Adipocyte (in vitro differentiated cells): ENCODE data around the gene TMEM247.
"Not testable (repeated sequence)": the region's sequence is repeated elsewhere in the genome, so short reads cannot be mapped to it uniquely, and the experiment has no call there.

Source experiments
- DNase-seq: peaks from one replicate; pipeline ENCODE4 v3.0.0-alpha.2; 2015; ENCODE audit warnings: low read depth
- H3K27me3 ChIP-seq: replicated peaks from 2 replicates; pipeline ENCODE4 v1.7.0; 2013; ENCODE audit warnings: mild to moderate bottlenecking, low read length, moderate library complexity; ENCODE audit not compliant: control insufficient read depth, insufficient read depth
- H3K36me3 ChIP-seq: 2 replicates; pipeline ENCODE4 v1.7.0; 2013; ENCODE audit warnings: low read length, mild to moderate bottlenecking, moderate library complexity; ENCODE audit not compliant: control insufficient read depth, insufficient read depth, severe bottlenecking
- H3K4me1 ChIP-seq: 2 replicates; pipeline ENCODE4 v1.7.0; 2013; ENCODE audit warnings: mild to moderate bottlenecking, low read length, moderate library complexity; ENCODE audit not compliant: control insufficient read depth, insufficient read depth
- H3K4me3 ChIP-seq: 2 replicates; pipeline ENCODE4 v1.7.0; 2013; ENCODE audit warnings: mild to moderate bottlenecking, low read length, moderate library complexity
- H3K9ac ChIP-seq: 2 replicates; pipeline ENCODE4 v1.7.0; 2013; ENCODE audit warnings: mild to moderate bottlenecking, low read length, moderate library complexity
- H3K9me3 ChIP-seq: 2 replicates; pipeline ENCODE4 v1.7.0; 2013; ENCODE audit warnings: mild to moderate bottlenecking, low read length, moderate library complexity; ENCODE audit not compliant: control insufficient read depth

Gene TMEM247

DNA sequence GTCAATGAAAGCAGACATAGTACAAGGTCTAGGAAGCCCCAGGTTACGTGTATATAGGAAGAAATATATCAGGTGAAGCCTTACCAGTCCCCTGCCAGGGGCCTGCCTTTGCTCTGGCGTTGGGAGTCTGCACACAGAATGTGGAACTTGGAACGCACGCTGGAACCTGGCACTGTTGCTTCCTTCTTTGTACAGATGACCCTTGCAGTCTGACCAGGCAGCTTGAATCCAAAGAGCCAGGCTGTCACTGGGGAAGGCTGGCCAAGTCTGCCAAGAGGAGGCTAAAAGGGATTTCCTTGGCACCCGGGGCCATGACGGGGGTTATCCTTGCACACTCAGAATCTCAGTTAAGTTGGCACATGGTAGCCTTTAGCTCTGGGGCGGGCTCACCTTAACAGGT lies 39.5 kb downstream of the TMEM247 start:
- Histone ChIP-seq H3K9ac (no peak overlapping the region), H3K36me3 (no peaks in the 10 kb centered on the region), H3K9me3 (peaks cover 36% of the 10 kb centered on the region), H3K4me3 (no peak overlapping the region), H3K4me1 (peaks cover 13% of the 10 kb centered on the region), H3K27me3 (no peaks in the 10 kb centered on the region)
- no peak for DNase-seq

DNA sequence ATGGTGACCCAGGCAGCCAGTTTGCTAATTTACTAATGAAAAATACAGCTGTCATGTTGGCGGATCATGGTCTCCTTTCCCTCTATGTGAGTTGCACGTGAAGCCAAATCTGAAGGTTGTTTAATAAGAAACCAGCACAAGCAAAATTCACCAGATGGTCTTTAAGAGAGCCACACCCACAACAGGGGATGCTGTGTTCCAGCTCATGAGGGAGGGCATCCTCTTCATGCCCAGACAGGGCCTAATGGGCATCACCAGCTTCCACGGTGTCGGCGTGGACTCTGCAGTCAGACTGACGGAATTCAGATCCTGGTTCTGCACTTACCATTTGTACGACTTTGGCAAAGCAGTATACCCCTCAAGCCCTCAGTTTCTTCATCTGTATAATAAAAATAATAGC lies 39.9 kb downstream of the TMEM247 start:
- no peaks in the 10 kb centered on the region for H3K36me3 ChIP-seq
- peaks cover 34% of the 10 kb centered on the region for H3K9me3 ChIP-seq
- no peaks in the 10 kb centered on the region for H3K27me3 ChIP-seq
- no peak overlapping the region for H3K9ac ChIP-seq
- peaks cover 13% of the 10 kb centered on the region for H3K4me1 ChIP-seq
- no peak overlapping the region for H3K4me3 ChIP-seq
- DNase-seq: no peak

DNA sequence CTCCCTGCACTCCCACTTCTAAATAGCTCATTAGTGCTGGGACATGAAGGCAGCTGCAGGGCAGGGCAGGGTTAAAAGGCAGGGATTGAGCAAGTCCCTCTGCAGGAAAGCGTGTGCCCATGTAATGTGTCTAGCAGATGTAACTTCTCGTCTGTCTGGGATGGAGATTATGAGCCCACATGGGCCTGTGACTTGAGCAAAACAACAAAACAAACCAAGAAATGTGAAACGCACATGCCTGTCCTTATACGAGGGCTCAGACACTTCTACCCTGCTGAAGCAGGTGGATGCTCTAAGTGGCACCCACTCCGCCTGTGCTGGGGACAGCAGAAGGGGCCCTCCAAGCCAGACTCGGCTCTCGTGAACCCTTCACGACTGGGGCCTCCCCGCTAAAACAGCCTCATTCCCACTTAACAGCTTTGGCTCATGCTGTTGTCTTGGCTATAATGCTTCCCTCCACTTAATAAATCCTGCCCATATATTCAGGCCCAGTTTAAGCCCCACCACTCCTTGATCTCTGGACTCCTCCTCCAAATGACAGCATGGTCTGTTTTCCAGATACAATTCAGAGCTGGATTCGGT lies 40.9 kb downstream of the TMEM247 start:
- H3K9me3 ChIP-seq: peaks cover 25% of the 10 kb centered on the region
- H3K27me3 ChIP-seq: no peaks in the 10 kb centered on the region
- H3K36me3 ChIP-seq: no peaks in the 10 kb centered on the region
- no peak overlapping the region for H3K9ac ChIP-seq
- no peak overlapping the region for H3K4me3 ChIP-seq
- peaks cover 13% of the 10 kb centered on the region for H3K4me1 ChIP-seq
- no peak for DNase-seq

DNA sequence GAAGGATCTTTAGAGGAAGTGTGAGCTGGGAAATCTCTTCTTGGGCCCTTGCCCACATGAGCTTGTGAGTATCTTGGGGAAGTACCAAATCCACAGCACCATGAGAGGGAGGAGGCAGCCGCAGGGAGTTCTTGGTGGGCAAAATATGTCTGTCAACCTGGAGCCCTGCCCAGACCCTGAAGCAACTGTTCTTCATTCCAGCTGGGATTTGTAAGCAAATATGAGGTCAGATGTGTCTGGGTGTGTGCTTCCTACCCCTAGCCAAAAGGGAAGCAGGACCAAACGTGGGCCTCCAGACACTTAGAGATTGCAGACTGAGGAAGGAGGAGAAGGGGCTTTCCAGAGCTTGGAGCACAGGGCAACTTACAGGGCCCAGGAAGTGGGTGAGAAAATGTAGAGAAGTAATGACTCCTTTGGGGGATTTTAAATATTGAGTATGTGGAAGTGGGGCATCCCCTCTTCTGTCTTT lies 41.9 kb downstream of the TMEM247 start:
- H3K4me3 ChIP-seq: no peak overlapping the region
- H3K36me3 ChIP-seq: no peaks in the 10 kb centered on the region
- H3K9ac ChIP-seq: no peak overlapping the region
- peaks cover 13% of the 10 kb centered on the region for H3K4me1 ChIP-seq
- H3K27me3 ChIP-seq: no peaks in the 10 kb centered on the region
- DNase-seq: peak; percentile 85
- peaks cover 14% of the 10 kb centered on the region for H3K9me3 ChIP-seq

DNA sequence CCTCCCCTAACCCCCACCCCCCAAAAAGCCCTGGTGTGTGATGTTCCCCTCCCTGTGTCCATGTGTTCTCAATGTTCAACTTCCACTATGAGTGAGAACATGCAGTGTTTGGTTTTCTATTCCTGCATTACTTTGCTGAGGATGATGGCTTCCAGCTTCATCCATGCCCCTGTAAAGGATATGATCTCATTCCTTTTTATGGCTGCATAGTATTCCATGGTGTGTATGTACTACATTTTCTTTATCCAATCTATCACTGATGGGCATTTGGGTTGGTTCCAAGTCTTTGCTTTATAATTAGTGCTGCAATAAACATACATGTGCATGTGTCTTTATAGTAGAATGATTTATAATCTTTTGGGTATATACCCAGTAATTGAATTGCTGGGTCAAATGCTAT lies 43.0 kb downstream of the TMEM247 start:
- H3K9me3 ChIP-seq, DNase-seq, H3K9ac ChIP-seq, H3K4me3 ChIP-seq, H3K36me3 ChIP-seq, H3K27me3 ChIP-seq: not testable (repeated sequence)
- H3K4me1 ChIP-seq: peaks cover 13% of the 10 kb centered on the region

DNA sequence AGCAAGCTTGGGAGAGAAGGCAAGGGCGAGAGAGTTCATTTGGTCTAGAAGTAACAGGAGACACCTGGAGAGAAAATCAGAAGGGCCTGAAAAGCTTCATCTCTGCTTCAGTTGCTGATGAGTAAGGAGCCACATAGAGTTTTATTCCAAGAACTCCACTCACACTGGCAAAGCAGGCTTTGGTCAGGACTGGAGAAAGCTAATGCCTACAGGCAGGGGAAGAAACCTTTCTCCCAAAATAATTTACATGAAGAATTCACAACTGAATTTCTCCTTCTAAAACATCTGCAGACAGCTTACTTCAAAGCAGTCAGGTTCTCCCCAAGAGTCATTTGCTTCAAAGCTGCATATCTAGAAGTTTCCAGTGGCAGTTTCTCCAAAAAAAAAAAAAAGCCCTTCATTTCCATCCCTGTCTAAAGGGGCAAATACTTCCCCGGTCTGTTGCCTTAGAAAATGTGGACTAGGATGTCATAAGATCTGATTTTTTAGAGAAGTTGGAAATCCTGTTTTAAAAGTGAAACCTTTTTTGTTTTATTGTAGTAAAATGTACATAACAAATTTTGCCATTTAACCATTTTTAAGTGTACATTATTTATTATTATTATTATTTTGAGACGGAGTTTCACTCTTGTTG lies 46.3 kb downstream of the TMEM247 start:
- DNase-seq: no peak
- H3K36me3 ChIP-seq: no peaks in the 10 kb centered on the region
- no peaks in the 10 kb centered on the region for H3K27me3 ChIP-seq
- peaks cover 9% of the 10 kb centered on the region for H3K4me1 ChIP-seq
- no peak overlapping the region for H3K4me3 ChIP-seq
- no peaks in the 10 kb centered on the region for H3K9me3 ChIP-seq
- H3K9ac ChIP-seq: no peak overlapping the region

DNA sequence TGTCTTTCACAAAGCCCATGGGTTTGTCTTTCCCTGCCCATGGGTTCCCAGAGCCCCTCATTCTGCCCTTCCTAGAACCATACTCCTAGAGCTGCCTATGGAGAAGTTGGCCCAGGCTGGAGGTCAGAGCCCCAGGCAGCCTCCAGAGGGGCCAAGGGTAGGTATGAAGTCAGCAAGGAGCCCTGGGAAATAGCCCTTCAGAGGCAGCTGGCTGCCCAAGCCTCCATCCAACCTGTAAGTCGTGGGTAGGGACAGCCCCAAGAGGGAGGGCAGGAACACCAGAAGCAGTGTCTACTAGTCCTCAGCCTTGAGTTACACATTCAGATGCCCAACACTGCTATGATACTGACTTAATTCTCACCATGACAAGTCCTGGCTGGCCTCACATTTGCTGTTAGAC lies 49.5 kb downstream of the TMEM247 start:
- no peak for DNase-seq
- Histone ChIP-seq H3K4me1 (no peaks in the 10 kb centered on the region), H3K9ac (no peak overlapping the region)

DNA sequence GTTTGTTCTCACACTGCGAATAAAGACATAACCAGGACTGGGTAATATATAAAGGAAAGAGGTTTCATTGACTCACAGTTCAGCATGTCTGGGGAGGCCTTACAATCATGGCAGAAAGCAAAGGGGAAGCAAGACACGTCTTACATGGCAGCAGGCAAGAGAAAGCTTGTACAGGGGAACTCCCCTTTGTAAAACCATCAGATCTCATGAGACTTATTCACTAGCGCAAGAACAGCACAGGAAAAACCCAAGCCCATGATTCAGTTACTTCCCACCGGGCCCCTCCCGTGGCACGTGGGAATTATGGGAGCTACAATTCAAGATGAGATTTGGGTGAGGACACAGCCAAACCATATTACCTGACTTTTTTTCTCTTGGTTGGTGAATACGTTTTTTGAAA lies 51.3 kb downstream of the TMEM247 start:
- Histone ChIP-seq H3K36me3 (no peaks in the 10 kb centered on the region), H3K4me1 (no peaks in the 10 kb centered on the region), H3K4me3 (no peak overlapping the region), H3K9ac (no peak overlapping the region), H3K27me3 (no peaks in the 10 kb centered on the region), H3K9me3 (peaks cover 6% of the 10 kb centered on the region)
- no peak for DNase-seq

More for the DNA sequence above, 49.5 kb downstream of the TMEM247 start:
- Histone ChIP-seq H3K9me3 (peaks cover 6% of the 10 kb centered on the region), H3K27me3 (no peaks in the 10 kb centered on the region), H3K36me3 (no peaks in the 10 kb centered on the region), H3K4me3 (no peak overlapping the region)

DNA sequence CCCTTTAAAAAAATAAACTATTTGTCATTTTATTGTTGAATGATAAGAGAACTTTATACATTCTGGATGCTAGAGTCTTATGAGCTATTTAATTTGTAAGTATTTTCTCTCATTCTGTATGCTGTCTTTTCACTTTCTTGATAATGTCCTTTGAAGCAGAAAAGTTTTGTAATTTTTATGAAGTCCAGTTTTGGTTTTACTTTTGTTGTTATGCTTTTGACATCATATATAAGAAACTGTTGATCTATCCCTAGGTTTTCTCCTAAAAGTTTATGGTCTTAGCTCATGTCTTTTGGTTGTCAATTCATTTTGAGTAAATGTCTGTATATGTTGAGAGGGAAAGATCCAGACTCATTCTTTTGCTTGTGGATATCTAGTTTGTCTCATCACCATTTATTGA lies 52.5 kb downstream of the TMEM247 start:
- H3K27me3 ChIP-seq: no peaks in the 10 kb centered on the region

More for the DNA sequence above, 52.5 kb downstream of the TMEM247 start:
- no peak overlapping the region for H3K9ac ChIP-seq
- no peaks in the 10 kb centered on the region for H3K36me3 ChIP-seq
- no peak overlapping the region for H3K4me3 ChIP-seq
- DNase-seq: no peak
- H3K9me3 ChIP-seq: peaks cover 6% of the 10 kb centered on the region
- no peaks in the 10 kb centered on the region for H3K4me1 ChIP-seq
